MM.1S (cell line): ENCODE measurements around the gene FNTB.

ENCODE experiments used
- CTCF ChIP-seq: fragments of 300-600 bp; sonication (generic); IDR thresholded peaks from 2 replicates; pipeline ENCODE4 v1.5.1; 2016; ENCODE audit warnings: antibody characterized with exemption, low read length, mixed read lengths
- EZH2phosphoT487 ChIP-seq: fragments of 300-600 bp; sonication (generic); IDR thresholded peaks from 2 replicates; pipeline ENCODE4 v1.6.1; 2018; ENCODE audit warnings: antibody characterized with exemption, low read length

DNA sequence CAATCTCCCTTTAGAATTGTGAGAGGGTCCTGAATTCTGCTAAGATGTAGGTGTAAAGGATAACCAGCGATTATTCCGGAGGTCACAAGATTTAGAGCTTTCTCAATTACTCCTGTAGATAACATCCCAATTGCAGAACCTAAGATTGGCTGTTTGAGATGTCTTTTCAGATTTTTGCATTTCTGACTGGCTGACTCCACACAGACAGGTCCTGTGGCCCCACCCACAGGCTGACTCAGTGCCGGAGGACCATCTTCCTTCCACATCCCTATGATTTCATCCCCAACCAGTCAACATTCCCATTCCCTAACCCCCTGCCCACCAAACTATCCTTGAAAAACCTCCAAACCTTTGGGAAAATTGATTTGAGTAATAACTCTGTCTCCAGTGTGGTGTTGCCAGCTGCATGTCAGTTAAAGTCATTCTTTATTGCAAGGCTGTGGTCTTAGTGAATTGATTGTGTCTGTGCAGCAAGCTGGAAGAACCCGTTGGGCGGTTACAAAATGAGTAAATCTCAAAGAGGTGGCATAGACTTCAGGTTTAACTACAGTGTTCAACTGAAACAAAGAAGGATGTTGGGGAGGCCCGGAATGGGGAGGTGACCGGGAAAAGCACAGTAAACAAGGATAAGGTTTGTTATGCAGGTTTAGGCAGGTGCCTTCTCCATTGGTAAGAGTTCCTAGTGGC lies 10.6 kb downstream of the FNTB start:
- TF ChIP-seq CTCF (no peak), EZH2phosphoT487 (no peak)
